Gastrocnemius medialis (tissue), 4 donors: Measurements from ENCODE around the gene PTPRT. TPM values are rescaled to one million over a fixed set of nuclear protein-coding genes. Genes with fewer than 3 reads are reported as not detected.

ENCODE experiments used
- ATAC-seq, 2 donors: fragments of 150-250 bp; one replicate each; pipeline ENCODE4 v1.9.1; 2016
- DNase-seq, 2 donors: peaks; one replicate each; pipeline ENCODE4 v3.0.0-alpha.2; 2019
- H3K27ac ChIP-seq, 4 donors: fragments of 200-600 bp; sonication (generic); 1 replicate in 1 of 4; 2 replicates in 3 of 4; pipeline ENCODE4 v1.5.1; 2016 to 2018; ENCODE audit warnings: mild to moderate bottlenecking in 2 of 4, moderate library complexity in 1 of 4
- H3K27me3 ChIP-seq, 3 donors: fragments of 200-600 bp; sonication (generic) in 2 of 3; 1 replicate in 1 of 3; 2 replicates in 2 of 3; pipeline versions ENCODE4 v1.5.1 to v1.6.0; 2016 to 2019; ENCODE audit warnings: mild to moderate bottlenecking in 1 of 3, moderate library complexity in 1 of 3
- H3K36me3 ChIP-seq, 2 donors: fragments of 200-600 bp; sonication (generic) in 1 of 2; one replicate each; pipeline ENCODE4 v1.5.1; 2017 to 2018
- H3K4me1 ChIP-seq, 2 donors: fragments of 200-600 bp; sonication (generic) in 1 of 2; one replicate each; pipeline ENCODE4 v1.5.1; 2016 to 2017; ENCODE audit warnings: mild to moderate bottlenecking in 2 of 2
- H3K4me3 ChIP-seq, 4 donors: fragments of 200-600 bp; sonication (generic) in 3 of 4; 1 replicate in 1 of 4; 2 replicates in 3 of 4; pipeline ENCODE4 v1.5.1; 2016 to 2019; ENCODE audit warnings: mild to moderate bottlenecking in 2 of 4
- H3K9me3 ChIP-seq, 3 donors: fragments of 200-600 bp; sonication (generic) in 2 of 3; 1 replicate in 1 of 3; 2 replicates in 2 of 3; pipeline ENCODE4 v1.5.1; 2016 to 2019
- CTCF ChIP-seq, 5 experiments: fragments of 450-650 bp in 3 of 5; fragments of 200-600 bp in 2 of 5; sonication (generic) in 2 of 5; IDR thresholded peaks in 4 of 5; conservative IDR thresholded peaks in 1 of 5; 1 replicate in 4 of 5; 2 replicates in 1 of 5; pipeline ENCODE4 v1.5.1; 2016 to 2019; ENCODE audit warnings: antibody characterized with exemption in 5 of 5, mild to moderate bottlenecking in 3 of 5, moderate library complexity in 3 of 5
- POLR2A ChIP-seq, 2 donors: fragments of 450-650 bp; IDR thresholded peaks; one replicate each; pipeline ENCODE4 v1.6.1; 2017; ENCODE audit warnings: antibody characterized with exemption in 2 of 2, mild to moderate bottlenecking in 2 of 2, moderate library complexity in 2 of 2
- in situ Hi-C, 4 donors: fragments of 200-750 bp; cut with MboI; loops; one replicate each; pipeline versions ENCODE4 v1.15.0 to v1.8.0; 2017; ENCODE audit warnings: low sequenced_read_pairs in 4 of 4
- intact Hi-C: fragments of 100-400 bp; cut with DNase I; formaldehyde crosslinking; loops from one replicate; pipeline ENCODE4 v1.15.1; 2023; ENCODE audit warnings: low total_unique reads
- total RNA-seq, 4 donors: library from RNA; depleted of rRNA; stranded (reverse); fragments of >200 nt; gene quantifications; one replicate each; pipeline versions ENCODE4 v1.1.0 to v1.2.3, GENCODE V29; 2016

Gene PTPRT
- total RNA-seq, 4 donors from 2014 or later, result not detected

GRCh38 chr20:42887281-42887680 is 302.4 kb downstream of the PTPRT start:
- in situ Hi-C loops, result no loop called here
- H3K27me3 ChIP-seq, result no peaks in the 10 kb centered on the region
- intact Hi-C loops, result no loop called here
- ATAC-seq (no peak), DNase-seq (no peak)
- H3K9me3 ChIP-seq, result no peaks in the 10 kb centered on the region
- H3K4me1 ChIP-seq, result no peaks in the 10 kb centered on the region
- no peak overlapping the region for H3K4me3 ChIP-seq
- no peak overlapping the region for H3K27ac ChIP-seq
- TF ChIP-seq POLR2A (IDR thresholded peaks at IDR 0.05) (no peak), CTCF (IDR thresholded peaks at IDR 0.05 in 4 of 5, conservative IDR thresholded peaks at IDR 0.05 in 1 of 5) (no peak)
- H3K36me3 ChIP-seq, result no peaks in the 10 kb centered on the region

GRCh38 chr20:42886801-42887200 is 302.9 kb downstream of the PTPRT start:
- no peak overlapping the region for H3K27ac ChIP-seq
- H3K4me1 ChIP-seq, result no peaks in the 10 kb centered on the region
- H3K27me3 ChIP-seq, result no peaks in the 10 kb centered on the region
- no peaks in the 10 kb centered on the region for H3K9me3 ChIP-seq
- H3K4me3 ChIP-seq, result no peak overlapping the region
- in situ Hi-C loops, result no loop called here
- no peak for TF ChIP-seq POLR2A (IDR thresholded peaks at IDR 0.05)
- TF ChIP-seq CTCF (IDR thresholded peaks at IDR 0.05 in 4 of 5, conservative IDR thresholded peaks at IDR 0.05 in 1 of 5), result no peak
- ATAC-seq (no peak), DNase-seq (no peak)
- no peaks in the 10 kb centered on the region for H3K36me3 ChIP-seq
- intact Hi-C loops, result no loop called here

DNA sequence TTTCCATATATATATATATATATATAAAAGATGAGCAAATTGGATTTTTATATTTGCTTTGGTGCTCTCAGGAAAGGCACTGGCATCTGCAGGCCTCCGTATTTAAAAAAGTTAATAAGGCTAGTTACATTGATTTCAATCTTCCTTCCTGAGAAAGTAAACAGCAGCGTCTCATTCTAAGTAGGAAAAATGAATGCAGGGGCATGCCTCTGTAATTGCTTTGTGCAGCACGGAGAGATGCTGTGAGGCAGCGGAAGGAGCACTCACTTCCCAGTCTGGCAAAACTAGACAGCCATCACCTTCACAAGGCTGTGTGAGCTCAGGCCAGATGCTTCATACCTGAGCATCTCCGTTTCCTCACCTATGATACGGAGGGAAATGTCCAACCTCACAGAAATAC is 303.7 kb downstream of the PTPRT start:
- no peak for DNase-seq
- Histone ChIP-seq H3K27me3 (no peaks in the 10 kb centered on the region), H3K4me1 (no peaks in the 10 kb centered on the region), H3K36me3 (no peaks in the 10 kb centered on the region), H3K27ac (no peak overlapping the region), H3K9me3 (no peaks in the 10 kb centered on the region), H3K4me3 (no peak overlapping the region)
- intact Hi-C loops (no loop called here), in situ Hi-C loops (no loop called here)
- TF ChIP-seq CTCF (IDR thresholded peaks at IDR 0.05 in 4 of 5, conservative IDR thresholded peaks at IDR 0.05 in 1 of 5) (no peak), POLR2A (IDR thresholded peaks at IDR 0.05) (no peak)
- no peak for ATAC-seq

DNA sequence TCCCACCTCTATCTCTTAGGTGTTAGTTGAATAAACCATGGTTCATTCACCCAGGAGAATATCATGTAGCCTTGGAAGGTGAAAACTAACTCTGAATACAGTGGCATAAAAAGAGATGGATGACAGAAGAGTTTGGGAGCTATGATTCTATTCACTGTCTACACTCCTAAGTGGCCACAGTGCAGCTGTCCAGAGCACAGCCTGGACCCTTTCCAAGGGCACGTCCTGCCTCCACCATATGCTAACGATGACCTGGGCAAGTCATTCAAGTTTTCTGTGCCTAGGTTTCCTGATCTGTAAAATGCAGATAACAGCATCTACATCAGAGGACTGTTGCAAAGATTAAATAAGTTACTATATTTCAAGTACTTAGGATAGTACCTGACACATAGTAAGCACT is 314.1 kb downstream of the PTPRT start:
- no peaks in the 10 kb centered on the region for H3K27me3 ChIP-seq
- no peak overlapping the region for H3K27ac ChIP-seq
- in situ Hi-C loops (no loop called here), intact Hi-C loops (no loop called here)
- H3K36me3 ChIP-seq, result no peaks in the 10 kb centered on the region
- H3K4me1 ChIP-seq, result no peaks in the 10 kb centered on the region
- DNase-seq (no peak), ATAC-seq (no peak)
- TF ChIP-seq CTCF (IDR thresholded peaks at IDR 0.05 in 4 of 5, conservative IDR thresholded peaks at IDR 0.05 in 1 of 5) (no peak), POLR2A (IDR thresholded peaks at IDR 0.05) (no peak)
- H3K9me3 ChIP-seq, result no peaks in the 10 kb centered on the region
- no peak overlapping the region for H3K4me3 ChIP-seq

DNA sequence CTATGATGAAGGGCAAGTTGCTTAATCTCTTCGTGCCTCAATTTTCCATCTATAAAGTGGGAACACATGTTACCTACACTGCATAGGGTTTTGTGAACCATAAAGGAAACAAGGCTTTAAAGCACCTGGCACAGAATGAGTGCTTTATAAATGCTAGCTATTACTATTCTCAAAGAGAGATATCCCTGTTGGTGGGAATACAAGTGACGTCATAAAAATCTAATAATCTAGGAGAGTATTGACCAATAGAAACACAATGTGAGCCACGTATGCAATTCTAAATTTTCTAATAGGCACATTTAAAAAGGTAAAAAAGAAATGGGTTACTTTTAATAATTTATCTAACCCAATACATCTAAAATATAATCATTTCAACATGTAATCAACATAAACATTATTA is 316.4 kb downstream of the PTPRT start:
- Histone ChIP-seq H3K36me3 (no peaks in the 10 kb centered on the region), H3K27ac (no peak overlapping the region), H3K9me3 (no peaks in the 10 kb centered on the region), H3K4me1 (no peaks in the 10 kb centered on the region), H3K4me3 (no peak overlapping the region), H3K27me3 (no peaks in the 10 kb centered on the region)
- in situ Hi-C loops, result no loop called here
- no peak for ATAC-seq
- TF ChIP-seq CTCF (IDR thresholded peaks at IDR 0.05 in 4 of 5, conservative IDR thresholded peaks at IDR 0.05 in 1 of 5) (no peak), POLR2A (IDR thresholded peaks at IDR 0.05) (no peak)
- intact Hi-C loops, result no loop called here
- DNase-seq, result no peak
